Activated CD4-positive, CD25-positive, alpha-beta regulatory T cell treated with anti-CD3 and anti-CD28 coated beads, Interleukin-2, amount 50 U/mL, for 16 hours (primary cell): ENCODE data around the gene IL20RB.

Experiments used
- DNase-seq: peaks from one replicate; pipeline ENCODE4 v3.0.0-alpha.2; 2020; ENCODE audit warnings: low read depth, low spot score

Gene IL20RB

DNA sequence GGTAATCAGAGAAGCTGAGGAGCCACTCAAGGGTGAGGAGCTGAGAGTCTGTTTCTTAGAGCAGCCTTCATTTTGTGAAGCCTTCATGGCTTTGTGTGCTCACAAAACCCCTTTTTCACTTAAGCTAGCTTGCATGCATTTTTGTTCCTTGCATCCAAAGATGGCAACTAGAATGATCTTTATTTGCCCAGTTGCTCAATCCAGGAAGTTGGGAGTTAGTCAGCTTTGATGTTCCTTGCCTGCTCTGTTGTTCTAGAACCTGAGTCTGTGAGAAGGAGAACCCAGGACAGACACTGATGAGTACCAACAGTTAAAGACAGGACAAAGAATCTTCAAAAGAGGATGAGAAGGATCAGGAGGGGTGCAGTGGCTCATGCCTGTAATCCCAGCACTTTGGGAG lies 81.8 kb downstream of the IL20RB start:
- DNase-seq: no peak

DNA sequence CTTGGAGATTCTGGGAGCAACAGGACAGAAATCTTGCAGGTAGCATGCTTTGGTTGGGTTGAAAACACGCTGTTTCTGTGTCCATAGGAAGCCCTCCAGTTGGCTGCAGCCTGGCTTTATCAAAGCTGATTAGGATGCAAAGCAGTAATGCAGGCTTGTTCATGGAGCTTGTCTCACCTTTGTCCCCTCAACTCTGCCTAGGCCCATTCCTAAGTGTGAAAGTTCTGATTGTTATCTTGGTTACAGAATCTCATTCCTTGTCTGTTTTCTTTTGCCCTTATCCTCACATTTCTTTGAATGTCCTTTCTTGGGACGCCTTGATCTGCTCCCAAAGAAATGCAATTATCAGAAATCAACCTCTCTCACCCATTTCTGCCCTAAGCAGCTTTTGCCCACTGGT lies 83.5 kb downstream of the IL20RB start:
- DNase-seq: no peak

DNA sequence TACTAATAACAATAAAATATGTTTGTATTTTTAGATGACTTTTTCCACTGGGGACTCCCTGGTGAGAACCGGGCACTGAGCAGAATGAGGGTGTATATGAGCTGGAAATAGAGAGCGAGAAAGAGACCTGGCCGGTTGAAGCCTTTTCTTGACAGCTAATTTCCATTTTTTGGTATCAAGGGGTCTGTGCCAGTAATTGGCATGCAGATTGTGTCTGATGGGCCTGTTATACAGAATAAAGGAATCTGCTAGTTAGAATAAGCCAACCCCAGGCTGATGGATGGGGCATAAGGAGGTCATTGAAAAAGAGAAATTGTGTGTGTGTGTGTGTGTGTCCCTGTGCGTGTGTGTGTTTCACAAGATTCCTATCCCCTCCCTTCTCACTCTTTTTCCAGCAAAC lies 83.9 kb downstream of the IL20RB start:
- no peak for DNase-seq

DNA sequence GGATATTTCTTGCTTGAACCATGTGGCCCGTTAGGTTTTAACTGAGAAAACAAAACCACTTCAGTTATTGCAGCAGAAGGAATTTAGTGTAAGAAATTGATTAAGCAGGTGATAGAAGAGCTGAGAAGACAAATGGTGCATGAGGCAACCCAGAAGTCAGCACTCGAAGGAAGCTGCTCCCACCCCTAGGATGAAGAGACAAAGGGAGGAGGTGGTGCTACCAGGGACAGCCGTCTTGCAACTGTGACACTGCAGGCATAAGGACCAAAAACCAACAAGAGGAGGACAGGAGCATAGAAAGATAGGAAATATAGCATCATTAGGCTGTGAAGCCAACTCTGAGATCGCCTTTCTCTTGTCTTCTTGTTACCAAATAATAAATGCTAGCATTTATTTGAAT lies 89.0 kb downstream of the IL20RB start:
- DNase-seq: no peak

DNA sequence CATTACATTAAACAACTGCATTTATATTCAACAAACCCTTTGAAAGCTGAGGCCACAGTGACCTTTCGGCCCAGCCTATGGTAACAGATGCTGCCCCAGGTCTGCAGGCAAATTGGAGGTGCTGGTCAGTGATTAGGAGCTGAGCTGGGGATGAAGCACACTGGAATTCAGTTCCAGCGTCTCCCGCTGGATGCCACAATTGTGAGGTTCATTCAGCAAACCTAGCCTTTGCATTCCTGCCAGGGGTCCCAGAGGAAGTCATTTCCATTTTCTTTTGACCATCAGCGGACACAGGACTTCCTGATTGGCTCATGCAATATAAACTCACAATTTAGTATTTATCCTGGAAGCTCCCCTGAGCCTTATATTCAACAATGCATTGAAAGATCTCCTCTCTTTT lies 89.5 kb downstream of the IL20RB start:
- no peak for DNase-seq

DNA sequence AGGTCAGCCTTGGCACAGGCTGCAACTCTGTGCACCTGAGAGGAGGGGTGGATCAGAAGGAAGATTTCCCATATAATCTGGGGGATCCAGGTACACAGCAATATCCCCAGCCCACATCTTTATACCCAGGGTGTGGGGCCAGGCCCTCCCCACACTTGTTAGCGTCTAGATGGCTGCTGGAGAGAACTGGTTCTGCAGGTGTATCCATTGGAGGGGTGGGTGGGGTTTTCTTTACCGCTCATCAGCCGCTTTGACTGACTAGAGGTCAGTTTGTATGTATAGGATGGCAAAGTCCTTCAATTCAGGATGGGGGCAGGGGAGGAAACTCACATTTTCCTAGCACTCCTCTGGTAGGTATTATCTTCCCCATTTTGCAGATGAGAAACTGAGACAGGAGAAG lies 92.5 kb downstream of the IL20RB start:
- no peak for DNase-seq

DNA sequence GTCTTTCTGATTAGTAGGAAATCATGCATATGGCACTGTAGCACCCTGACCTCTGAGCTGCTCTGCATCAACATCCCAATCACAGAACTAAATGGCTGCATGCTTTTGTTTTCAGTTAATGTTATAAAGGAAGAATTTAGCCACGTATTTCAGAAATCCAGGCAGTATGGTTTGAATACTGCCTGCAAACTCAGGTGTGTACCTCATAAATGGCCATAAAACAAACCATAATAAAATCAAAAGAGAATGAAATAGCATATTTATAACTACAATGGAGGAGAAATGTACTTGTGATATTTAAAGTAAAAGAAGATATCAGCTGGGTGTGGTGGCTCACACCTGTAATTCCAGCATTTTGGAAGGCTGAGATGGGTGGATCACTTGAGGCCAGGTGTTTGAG lies 94.5 kb downstream of the IL20RB start:
- no peak for DNase-seq
